Natural killer cell treated with Interleukin-12 subunit alpha and Interleukin-12 subunit beta and Interleukin-15 and Interleukin-18, amount 100 ng/mL, for 72 hours (primary cell): ENCODE results near the gene COG6. TPM values are rescaled to one million over a fixed set of nuclear protein-coding genes. Genes with fewer than 3 reads are reported as not detected.
A peak's percentile ranks its signal among the peaks of the same experiment; 100 is the strongest.

Experiments used
- ATAC-seq, 2 donors: fragments of 150-1000 bp; cut with Tn5 transposase in 1 of 2; sonication (Bioruptor Pico), chemical (Tn5 transposase) in 1 of 2; 2 replicates each; pipeline ENCODE4 v1.10.0; 2021
- DNase-seq: peaks from one replicate; pipeline ENCODE4 v3.0.0; 2022; ENCODE audit warnings: low spot score
- H3K27ac Mint-ChIP-seq, 2 donors: 1 replicate in 1 of 2; 2 replicates in 1 of 2; pipeline ENCODE4 v1.8.0; 2022; ENCODE audit warnings: mixed read lengths in 2 of 2, mild to moderate bottlenecking in 1 of 2, moderate library complexity in 1 of 2
- H3K27me3 Mint-ChIP-seq, 2 donors: 1 replicate in 1 of 2; 2 replicates in 1 of 2; pipeline ENCODE4 v1.8.0; 2022; ENCODE audit warnings: mixed read lengths in 2 of 2
- H3K36me3 Mint-ChIP-seq: one replicate; pipeline ENCODE4 v1.8.0; 2022; ENCODE audit warnings: mixed read lengths
- H3K4me1 Mint-ChIP-seq, 2 donors: 1 replicate in 1 of 2; 2 replicates in 1 of 2; pipeline ENCODE4 v1.8.0; 2022; ENCODE audit warnings: low read depth in 2 of 2, mixed read lengths in 2 of 2, mild to moderate bottlenecking in 1 of 2
- H3K4me3 Mint-ChIP-seq: one replicate; pipeline ENCODE4 v1.8.0; 2022; ENCODE audit warnings: mixed read lengths
- H3K9me3 Mint-ChIP-seq: 2 replicates; pipeline ENCODE4 v1.8.0; 2022; ENCODE audit warnings: mixed read lengths
- total RNA-seq, 2 donors: library from RNA; stranded (reverse); gene quantifications; one replicate each; pipeline ENCODE4 v1.2.3, GENCODE V29; 2022

COG6 gene
- total RNA-seq, 2 donors from 2014 or later = 24.0 to 40.8 TPM

DNA sequence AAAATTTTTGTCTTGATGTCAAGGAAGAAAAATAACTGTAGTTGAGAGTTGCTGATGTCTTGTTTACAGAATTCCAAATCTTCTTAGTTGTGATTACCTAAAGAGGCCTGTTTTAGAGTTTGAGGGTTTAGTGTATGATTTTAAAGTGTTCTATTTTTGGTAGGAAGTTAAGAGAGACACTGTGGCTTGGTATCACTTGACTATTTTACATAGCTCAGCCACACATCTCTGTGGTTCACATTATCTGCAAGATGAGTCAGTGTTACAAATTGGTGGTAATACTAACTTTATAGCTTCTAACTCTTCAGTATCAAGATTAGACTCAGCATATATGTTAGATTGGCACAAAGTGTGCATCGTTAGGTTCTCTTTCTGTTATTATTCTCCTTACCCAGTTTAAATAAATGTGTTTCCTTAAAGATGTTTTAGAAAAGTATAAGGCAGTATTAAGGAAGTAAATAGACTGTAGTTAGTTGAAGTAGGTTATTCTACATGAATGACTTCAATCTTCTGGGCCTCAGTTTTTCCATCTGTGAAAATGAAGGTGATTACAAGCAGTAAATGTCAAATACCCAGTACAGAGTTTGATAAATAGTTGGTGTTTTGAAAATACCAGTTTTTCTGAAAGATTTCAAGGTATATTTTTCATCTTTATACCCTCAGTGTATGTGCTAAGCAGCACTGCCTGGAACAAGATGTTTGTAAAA lies 33.4 kb downstream of the COG6 start:
- H3K4me3 Mint-ChIP-seq = peak overlapping the region; percentile 59
- DNase-seq = no peak
- H3K27me3 Mint-ChIP-seq = no peaks in the 10 kb centered on the region
- peak; percentile 77 to 97 for ATAC-seq
- peaks cover 12% of the 10 kb centered on the region for H3K36me3 Mint-ChIP-seq
- peaks cover 10 to 16% of the 10 kb centered on the region in 2 donors for H3K4me1 Mint-ChIP-seq
- peak overlapping the region; percentile 44 to 72 for H3K27ac Mint-ChIP-seq
- no peaks in the 10 kb centered on the region for H3K9me3 Mint-ChIP-seq

DNA sequence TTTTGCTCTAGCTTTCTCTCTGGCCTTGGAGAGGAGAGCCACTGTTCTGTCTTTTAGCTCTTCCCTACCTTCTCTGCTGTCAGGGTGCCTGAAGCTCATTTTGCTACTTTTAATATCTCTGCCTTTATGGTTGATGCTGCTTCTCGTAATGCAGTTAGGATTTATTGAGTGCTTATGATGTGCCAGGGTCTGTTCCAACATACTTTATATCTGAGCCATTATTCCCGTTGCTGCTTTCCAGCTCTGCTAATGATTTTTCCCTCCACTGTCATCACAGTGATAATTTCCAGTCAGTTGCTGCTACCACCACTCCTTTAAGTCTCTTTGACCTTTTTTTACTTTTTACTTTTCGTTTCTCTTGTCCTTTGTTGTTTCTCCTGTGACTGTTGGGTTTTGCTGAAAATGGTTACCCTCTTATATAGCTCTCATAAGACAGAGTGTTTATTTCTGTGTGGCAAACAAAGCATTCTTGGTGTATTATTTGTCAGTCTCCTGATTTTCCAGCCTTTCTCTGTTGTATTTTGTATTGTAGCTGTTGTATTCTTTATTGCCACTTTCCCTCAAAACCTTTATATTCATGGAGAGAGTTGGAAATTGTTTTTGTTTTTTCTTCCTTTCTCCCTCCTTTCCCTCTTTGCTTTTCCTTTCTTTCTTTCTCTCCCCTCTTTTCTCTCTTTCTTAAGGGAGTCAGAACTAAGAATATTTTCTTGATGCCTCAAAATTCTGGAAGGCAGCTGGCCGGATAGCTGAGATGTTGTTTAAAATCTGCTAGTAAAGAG lies 37.4 kb downstream of the COG6 start:
- Mint-ChIP-seq H3K4me1 (peaks cover 10 to 13% of the 10 kb centered on the region in 2 donors), H3K27me3 (no peaks in the 10 kb centered on the region), H3K27ac (no peak overlapping the region), H3K36me3 (peaks cover 8% of the 10 kb centered on the region), H3K4me3 (no peak overlapping the region), H3K9me3 (no peaks in the 10 kb centered on the region)
- ATAC-seq (no peak), DNase-seq (no peak)

DNA sequence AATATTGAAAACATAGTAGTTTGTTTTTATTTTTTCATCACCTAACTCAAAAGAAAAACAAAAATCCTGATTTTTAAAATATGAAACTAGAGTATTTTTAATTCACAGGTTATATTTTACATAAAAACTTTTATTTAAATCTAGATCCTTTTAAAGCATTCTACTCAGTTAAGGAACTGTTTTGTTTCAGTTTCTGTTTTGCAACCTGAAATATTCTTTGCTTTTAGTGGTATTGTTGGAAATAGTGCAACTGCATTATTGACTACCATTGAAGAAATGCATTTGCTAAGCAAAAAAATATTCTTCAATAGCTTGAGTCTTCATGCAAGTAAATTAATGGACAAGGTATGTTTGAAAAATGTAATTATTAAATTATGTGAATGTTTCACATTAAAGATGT lies 43.8 kb downstream of the COG6 start:
- Mint-ChIP-seq H3K27me3 (no peaks in the 10 kb centered on the region), H3K4me1 (no peaks in the 10 kb centered on the region), H3K36me3 (no peaks in the 10 kb centered on the region), H3K4me3 (no peak overlapping the region), H3K9me3 (no peaks in the 10 kb centered on the region), H3K27ac (no peak overlapping the region)
- DNase-seq (no peak), ATAC-seq (no peak)

DNA sequence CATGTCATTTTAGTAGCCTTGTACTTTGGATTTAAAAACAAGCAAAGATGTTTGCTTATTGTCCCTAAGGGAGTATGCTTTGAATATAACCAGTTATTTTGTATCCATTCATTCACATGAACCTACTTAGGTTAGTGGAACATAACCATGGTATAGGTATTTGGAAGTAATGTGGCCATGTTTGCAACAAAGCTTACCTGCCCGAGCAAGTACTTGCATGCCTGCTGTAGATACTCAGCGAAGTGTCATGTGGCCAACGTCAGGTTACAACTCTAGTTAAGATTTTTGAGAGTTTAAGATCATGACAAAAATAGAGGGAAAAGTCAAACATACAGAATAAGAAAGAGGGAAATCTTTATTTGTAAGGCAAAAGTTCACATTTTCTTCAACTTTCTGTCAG lies 57.2 kb downstream of the COG6 start:
- no peak overlapping the region for H3K4me3 Mint-ChIP-seq
- H3K27me3 Mint-ChIP-seq = no peaks in the 10 kb centered on the region
- peaks cover 20% of the 10 kb centered on the region for H3K36me3 Mint-ChIP-seq
- no peak overlapping the region for H3K27ac Mint-ChIP-seq
- ATAC-seq (no peak), DNase-seq (no peak)
- no peaks in the 10 kb centered on the region for H3K4me1 Mint-ChIP-seq
- peaks cover 3% of the 10 kb centered on the region for H3K9me3 Mint-ChIP-seq

DNA sequence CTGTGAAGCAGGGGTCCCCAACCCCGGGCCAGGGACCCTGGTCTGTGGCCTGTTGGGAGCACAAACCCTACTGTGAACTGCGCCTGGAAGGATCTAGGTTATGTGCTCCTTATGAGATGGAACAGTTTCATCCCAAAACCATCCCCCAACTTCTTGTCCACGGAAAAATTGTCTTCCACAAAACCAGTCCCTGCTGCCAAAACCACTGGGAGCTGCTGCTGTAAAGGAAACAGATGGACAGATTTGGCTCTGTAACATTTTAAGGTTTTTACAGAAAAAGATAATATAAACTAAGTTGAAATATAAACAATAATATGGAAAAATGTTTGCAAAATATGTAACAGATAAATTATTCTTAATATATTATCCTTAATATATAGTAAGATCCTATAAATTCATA lies 73.7 kb downstream of the COG6 start:
- H3K4me1 Mint-ChIP-seq = no peaks in the 10 kb centered on the region
- peaks cover 20% of the 10 kb centered on the region for H3K36me3 Mint-ChIP-seq
- no peak overlapping the region for H3K27ac Mint-ChIP-seq
- no peak for ATAC-seq
- DNase-seq = no peak
- H3K4me3 Mint-ChIP-seq = no peak overlapping the region
- no peaks in the 10 kb centered on the region for H3K27me3 Mint-ChIP-seq
- no peaks in the 10 kb centered on the region for H3K9me3 Mint-ChIP-seq

DNA sequence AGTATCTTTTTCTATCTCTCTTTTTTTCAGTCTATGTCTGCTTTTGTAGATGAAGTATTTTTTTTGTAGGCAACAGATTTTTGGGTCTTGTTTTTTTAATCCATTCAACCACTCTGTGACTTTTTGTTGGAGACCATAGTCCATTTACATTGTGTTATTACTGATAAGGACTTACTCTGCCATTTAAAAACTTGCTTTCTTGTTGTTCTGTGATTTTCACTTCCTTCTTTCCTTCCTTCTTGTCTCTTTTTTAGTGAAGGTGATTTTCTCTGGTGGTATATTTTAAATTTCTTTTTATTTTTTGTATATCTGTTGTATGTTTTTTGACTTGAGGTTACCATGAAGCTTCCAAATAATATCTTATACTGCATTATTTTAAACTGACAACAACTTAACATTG lies 79.5 kb downstream of the COG6 start:
- H3K36me3 Mint-ChIP-seq = peaks cover 40% of the 10 kb centered on the region
- DNase-seq = no peak
- no peak for ATAC-seq

DNA sequence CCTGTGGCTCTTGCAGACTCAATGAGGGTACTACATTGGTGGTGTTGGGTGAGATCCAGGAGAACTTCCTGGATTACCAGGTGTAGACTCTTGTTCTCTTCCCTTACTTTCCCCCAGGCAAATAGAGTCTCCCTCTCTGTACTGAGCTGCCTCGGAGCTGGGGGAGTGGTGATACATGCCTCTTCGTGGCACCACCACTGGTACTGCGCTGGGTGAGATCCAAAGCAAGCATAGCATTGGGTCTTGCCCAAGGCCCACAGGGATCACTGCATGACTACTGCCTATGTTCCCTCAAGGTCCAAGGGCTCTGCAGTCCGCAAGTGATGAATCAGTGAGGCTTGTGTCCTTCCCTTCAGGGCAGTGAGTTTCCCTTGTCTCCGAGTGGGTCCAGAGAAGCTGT lies 81.6 kb downstream of the COG6 start:
- H3K27ac Mint-ChIP-seq = no peak overlapping the region
- H3K36me3 Mint-ChIP-seq = peaks cover 49% of the 10 kb centered on the region
- H3K4me3 Mint-ChIP-seq = no peak overlapping the region
- H3K4me1 Mint-ChIP-seq = peaks cover 0 to 3% of the 10 kb centered on the region in 2 donors
- DNase-seq (no peak), ATAC-seq (no peak)
- no peaks in the 10 kb centered on the region for H3K27me3 Mint-ChIP-seq
- H3K9me3 Mint-ChIP-seq = peaks cover 8% of the 10 kb centered on the region

More for the DNA sequence above, 79.5 kb downstream of the COG6 start:
- H3K4me1 Mint-ChIP-seq = peaks cover 0 to 3% of the 10 kb centered on the region in 2 donors
- H3K9me3 Mint-ChIP-seq = peaks cover 3% of the 10 kb centered on the region
- H3K4me3 Mint-ChIP-seq = no peak overlapping the region
- no peaks in the 10 kb centered on the region for H3K27me3 Mint-ChIP-seq
- H3K27ac Mint-ChIP-seq = no peak overlapping the region

DNA sequence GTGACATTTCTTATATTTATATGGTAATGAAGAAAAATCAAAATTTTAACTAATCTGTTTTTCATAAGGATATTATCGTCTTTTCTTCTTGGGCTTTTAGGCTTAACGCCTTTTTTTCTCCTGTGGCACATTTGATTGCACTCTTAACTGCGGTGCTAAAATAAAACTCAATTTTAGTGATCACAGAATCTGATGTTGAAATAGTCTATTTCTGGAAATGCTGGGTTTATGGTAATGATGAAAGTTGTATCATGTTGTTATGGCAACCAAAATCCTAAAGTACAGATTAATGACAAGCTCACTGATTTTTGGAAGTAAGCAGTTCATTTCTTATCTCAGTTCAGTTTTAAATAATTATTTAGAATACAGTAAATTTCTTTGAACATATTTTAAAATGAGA lies 85.3 kb downstream of the COG6 start:
- peaks cover 14% of the 10 kb centered on the region for H3K9me3 Mint-ChIP-seq
- no peak for ATAC-seq

DNA sequence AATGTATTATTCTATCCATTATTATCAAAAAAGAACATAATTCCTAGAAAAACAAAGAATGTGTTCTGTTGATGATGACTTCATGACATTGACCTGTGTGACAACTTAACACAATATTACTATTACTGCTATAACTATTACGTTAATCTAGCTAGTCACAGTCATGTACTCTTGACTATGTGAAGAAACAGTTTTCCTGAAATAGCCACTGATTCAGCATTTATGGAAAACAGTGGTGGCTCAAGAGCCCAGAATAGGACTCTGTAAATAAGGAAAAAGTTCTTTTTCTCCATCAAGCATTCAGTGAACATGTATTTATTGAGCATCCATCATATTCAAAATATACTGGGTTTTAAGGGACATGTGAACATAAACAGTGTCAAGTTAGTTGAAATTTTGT lies 93.5 kb downstream of the COG6 start:
- no peaks in the 10 kb centered on the region for H3K27me3 Mint-ChIP-seq
- ATAC-seq (no peak), DNase-seq (no peak)
- H3K9me3 Mint-ChIP-seq = no peaks in the 10 kb centered on the region
- H3K36me3 Mint-ChIP-seq = peaks cover 21% of the 10 kb centered on the region
- no peak overlapping the region for H3K27ac Mint-ChIP-seq
- no peaks in the 10 kb centered on the region for H3K4me1 Mint-ChIP-seq
- H3K4me3 Mint-ChIP-seq = no peak overlapping the region

More for the DNA sequence above, 85.3 kb downstream of the COG6 start:
- no peak for DNase-seq
- no peak overlapping the region for H3K4me3 Mint-ChIP-seq
- no peaks in the 10 kb centered on the region for H3K27me3 Mint-ChIP-seq
- peaks cover 49% of the 10 kb centered on the region for H3K36me3 Mint-ChIP-seq
- no peak overlapping the region for H3K27ac Mint-ChIP-seq
- peaks cover 0 to 3% of the 10 kb centered on the region in 2 donors for H3K4me1 Mint-ChIP-seq

DNA sequence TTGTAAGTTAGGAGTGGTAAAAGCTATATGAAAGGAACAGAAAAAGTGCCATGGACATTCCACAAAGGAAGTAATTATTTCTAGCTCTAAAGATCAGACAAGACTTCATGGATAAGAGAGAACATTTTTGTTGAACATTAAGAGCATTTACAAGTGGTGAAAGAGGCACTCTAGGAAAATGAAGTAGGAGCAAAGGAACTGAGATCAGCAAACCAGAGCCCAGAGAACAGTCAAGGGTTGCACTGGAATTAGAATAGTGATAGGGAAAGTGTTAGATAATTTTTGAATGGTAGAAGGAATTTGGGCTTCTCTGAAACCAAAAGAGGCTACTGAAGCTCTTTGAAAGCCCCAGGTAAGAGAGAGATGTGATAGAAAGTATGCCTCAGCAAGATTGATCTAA lies 94.1 kb downstream of the COG6 start:
- H3K27ac Mint-ChIP-seq = no peak overlapping the region
- H3K9me3 Mint-ChIP-seq = no peaks in the 10 kb centered on the region
- H3K4me3 Mint-ChIP-seq = no peak overlapping the region
- no peaks in the 10 kb centered on the region for H3K4me1 Mint-ChIP-seq
- peaks cover 20% of the 10 kb centered on the region for H3K36me3 Mint-ChIP-seq
- DNase-seq (no peak), ATAC-seq (no peak)
- no peaks in the 10 kb centered on the region for H3K27me3 Mint-ChIP-seq

DNA sequence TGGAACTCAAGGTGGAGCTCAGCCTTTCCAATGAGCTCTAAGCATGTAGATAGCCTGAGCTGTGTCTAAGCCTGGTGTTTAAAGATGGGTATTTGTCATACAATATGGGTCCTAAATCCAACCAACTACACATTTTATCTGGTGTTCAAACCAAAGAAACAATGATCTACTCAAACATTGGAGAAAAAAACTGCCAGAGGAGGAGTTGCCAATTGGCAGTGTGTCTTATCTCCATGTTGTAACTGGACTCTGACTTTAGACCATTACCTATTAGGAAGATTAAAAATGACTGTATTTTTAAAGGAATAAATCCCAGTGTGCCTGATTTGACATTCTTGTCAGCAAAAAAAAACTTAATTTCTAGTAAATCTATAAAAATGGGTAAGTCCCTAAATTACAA lies 96.3 kb downstream of the COG6 start:
- Mint-ChIP-seq H3K27me3 (no peaks in the 10 kb centered on the region), H3K4me3 (no peak overlapping the region), H3K36me3 (peaks cover 34% of the 10 kb centered on the region), H3K9me3 (no peaks in the 10 kb centered on the region), H3K4me1 (no peaks in the 10 kb centered on the region), H3K27ac (no peak overlapping the region)
- ATAC-seq = no peak
- DNase-seq = no peak

DNA sequence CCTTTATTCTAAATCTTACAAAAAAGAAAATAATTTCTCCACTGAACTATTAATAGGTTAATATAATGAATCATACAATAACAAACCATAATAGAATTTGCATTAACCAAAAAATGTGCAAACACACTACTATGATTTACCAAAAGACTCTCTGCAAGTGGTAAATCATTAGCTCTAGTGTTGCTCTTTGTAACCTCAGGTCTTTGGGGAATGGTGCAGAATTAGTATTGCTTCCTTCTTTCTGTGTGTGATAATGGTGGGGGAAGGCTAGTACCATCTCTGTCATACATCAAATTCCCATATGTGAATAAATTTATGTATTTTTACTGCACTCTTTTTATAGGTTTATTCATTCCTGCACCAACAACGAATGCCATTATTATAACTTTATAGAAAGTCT lies 105.1 kb downstream of the COG6 start:
- no peak overlapping the region for H3K4me3 Mint-ChIP-seq
- peaks cover 10% of the 10 kb centered on the region for H3K36me3 Mint-ChIP-seq
- H3K27me3 Mint-ChIP-seq = no peaks in the 10 kb centered on the region
- ATAC-seq (no peak), DNase-seq (no peak)
- H3K9me3 Mint-ChIP-seq = peaks cover 4% of the 10 kb centered on the region
- no peak overlapping the region for H3K27ac Mint-ChIP-seq
- no peaks in the 10 kb centered on the region for H3K4me1 Mint-ChIP-seq

DNA sequence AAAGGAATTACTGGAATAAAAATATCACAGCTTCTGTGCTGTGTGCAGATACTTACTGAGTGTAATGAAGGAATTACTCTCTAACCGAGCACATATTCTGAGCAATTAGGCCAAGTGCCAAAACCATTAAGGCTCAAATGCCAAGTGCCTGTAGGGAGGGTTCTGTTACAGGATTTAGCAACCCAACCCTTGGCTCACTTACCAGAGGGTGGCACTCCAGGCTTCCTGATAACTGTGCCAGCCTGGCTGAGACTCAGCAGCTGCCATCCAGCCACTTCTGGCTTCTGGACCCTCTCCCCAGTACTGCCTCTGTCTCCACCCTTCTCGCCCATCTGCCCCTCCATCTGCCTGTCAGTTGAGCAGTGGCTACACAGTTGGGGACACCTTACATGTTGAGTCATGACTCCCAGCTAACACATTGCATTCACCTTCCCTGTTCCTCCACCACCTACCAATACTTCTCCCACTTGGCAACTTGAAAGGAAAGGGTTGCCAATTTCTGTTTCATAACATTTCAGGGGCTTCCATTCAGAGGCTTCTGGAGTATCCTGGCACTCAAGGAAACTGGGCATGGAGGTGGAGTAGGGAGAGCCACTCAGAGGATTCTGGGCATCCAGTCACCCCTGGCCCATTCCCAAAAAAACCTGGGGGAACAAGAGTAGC lies 110.5 kb downstream of the COG6 start:
- H3K36me3 Mint-ChIP-seq = no peaks in the 10 kb centered on the region
- DNase-seq = no peak
- H3K4me1 Mint-ChIP-seq = peaks cover 9 to 13% of the 10 kb centered on the region in 2 donors
- no peak overlapping the region for H3K4me3 Mint-ChIP-seq
- H3K27ac Mint-ChIP-seq = no peak overlapping the region
- H3K27me3 Mint-ChIP-seq = no peaks in the 10 kb centered on the region
- no peak for ATAC-seq
- H3K9me3 Mint-ChIP-seq = peaks cover 4% of the 10 kb centered on the region
